ENCODE results near the gene HDAC4. TPM values are rescaled to one million over a fixed set of nuclear protein-coding genes. Genes with fewer than 3 reads are reported as not detected.

The HDAC4 gene
- polyA plus RNA-seq, 3 donors: 11.8 to 13.0 (median 12.9) TPM

DNA sequence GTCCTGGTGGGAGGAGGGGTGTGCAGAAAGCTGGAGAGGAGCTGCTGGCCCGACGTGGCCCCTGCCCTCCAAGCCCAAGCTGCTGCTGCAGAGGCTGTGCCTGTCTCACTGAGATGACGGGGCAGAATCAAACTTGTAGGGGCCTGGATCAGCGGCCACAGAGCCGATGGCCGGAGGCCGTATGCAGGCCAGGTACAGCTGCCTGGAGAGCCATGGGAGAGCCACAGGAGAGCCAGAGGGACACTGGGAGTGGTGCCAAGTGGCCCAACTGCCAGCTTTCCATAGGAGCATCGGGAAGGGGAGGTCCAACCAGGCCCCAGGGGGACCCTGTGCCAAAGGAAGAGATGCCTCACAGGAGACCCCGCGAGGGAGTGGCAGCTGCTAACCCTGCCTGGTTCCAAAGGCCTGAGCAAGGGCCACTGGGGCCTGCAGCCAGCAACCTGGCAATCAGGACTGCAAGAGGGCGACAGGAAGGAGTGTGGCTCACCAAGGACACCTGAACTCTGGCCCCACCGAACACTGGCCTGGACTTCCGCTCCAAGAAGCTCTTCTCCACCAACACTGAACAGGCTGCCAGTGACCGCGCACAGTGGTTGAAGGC lies 70.7 kb downstream of the HDAC4 start:
- no peak for DNase-seq (ENCODE audit: low read depth in 3 of 3, low spot score in 2 of 3)

DNA sequence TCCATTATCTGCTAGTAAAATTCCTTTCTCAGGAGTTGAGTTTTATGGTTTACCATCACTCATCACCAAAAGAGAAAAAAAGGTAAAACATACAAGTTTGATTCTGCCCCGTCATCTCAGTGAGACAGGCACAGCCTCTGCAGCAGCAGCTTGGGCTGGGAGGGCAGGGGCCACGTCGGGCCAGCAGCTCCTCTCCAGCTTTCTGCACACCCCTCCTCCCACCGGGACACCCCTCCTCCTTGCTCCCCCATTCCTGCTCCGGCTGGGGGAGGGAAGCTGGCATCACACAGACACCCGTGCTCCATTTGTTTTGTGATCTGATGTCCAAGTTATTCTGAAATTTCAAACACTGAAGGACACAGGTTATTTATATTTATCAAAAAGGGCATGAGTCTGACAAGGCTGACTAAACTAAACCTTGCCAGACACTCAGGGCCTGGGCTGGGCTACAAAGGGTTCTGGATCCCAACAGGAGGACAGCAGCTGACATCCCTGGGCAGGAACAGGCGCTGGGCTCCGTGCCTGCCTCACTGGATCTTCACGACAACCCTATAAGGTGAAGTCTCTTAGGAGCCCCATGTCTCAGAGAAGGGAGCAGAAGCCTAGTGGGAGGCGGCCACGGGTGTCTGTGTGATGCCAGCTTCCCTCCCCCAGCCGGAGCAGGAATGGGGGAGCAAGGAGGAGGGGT lies 71.4 kb downstream of the HDAC4 start:
- no peak for DNase-seq (ENCODE audit: low read depth in 3 of 3, low spot score in 2 of 3)

DNA sequence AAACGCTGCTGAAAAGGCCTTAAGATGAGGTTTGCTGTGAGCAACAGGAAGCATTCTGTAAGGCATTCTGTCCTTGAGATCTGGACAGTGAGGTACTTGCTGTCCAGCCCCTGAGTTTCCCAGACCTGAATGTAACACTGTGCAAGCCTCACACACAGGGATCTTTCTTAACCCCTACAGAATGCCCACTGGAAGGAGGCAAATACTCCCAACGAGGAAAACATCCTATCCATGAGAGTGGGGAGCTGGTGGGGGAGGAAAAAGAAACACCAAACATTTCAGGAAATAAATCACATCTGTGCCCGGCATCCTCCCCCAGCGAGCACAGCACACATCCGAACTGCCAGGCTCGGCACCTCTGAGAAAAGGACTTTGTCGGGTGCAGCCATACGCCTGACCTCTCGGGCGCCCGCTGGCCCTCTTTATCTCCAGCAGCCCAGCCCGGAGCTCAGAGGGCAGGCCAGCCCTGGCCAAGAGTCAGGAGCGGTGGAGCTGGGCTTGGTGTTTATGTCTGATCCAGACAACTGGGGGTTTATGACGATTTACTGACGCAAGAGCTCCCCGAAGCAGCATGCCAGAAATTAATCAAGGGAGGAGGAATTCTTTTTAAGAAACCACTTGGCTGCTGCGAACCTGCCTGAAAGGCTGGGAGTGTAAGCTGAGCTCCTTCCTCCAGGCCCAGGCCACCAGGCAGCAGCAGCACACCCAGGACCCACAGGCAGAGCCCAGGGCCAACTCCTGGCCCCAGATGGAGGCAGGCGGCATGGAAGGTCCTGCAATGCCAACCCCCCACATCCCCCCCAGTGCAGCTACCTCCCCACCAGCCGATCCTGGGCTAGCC lies 72.2 kb downstream of the HDAC4 start:
- no peak for DNase-seq (ENCODE audit: low read depth in 3 of 3, low spot score in 2 of 3)

DNA sequence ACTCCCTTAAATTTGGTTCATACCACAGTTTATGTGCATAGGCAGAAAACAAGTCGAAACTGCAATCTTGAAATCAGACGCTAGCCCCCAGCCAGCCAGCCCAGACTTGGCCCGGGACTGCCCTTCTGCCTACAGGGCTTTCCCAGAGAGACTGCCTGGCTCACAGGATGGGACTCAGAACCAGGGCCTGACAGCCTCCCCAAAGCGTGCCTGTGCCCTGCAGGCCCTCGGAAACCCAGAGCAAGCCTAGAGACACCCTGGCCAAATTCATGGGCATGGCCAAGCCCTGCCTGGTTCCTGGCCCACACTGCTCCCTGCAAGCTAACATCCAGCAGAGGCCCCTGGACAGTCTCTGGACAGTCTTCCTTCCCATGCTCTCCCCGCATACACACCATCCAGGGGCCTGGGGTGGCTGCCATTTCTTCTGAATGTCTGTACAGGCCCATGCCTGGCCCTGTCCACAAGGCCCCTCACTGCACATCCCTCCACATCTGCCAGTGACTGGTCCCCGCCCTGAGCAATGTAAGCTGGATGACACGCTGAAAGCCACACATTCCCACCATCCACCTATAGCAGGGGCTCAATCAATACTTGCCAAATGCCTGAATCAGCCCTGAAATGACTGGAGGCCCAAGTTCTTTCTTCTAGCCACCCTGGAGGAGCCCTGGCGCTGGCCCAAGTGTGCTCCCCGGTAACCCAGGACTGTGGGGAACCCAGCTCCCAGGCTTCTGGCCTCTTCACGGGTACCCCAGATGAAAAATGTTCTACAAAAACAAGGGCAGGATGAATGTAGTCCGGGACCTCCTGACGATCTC lies 73.1 kb downstream of the HDAC4 start:
- no peak for DNase-seq (ENCODE audit: low read depth in 3 of 3, low spot score in 2 of 3)

DNA sequence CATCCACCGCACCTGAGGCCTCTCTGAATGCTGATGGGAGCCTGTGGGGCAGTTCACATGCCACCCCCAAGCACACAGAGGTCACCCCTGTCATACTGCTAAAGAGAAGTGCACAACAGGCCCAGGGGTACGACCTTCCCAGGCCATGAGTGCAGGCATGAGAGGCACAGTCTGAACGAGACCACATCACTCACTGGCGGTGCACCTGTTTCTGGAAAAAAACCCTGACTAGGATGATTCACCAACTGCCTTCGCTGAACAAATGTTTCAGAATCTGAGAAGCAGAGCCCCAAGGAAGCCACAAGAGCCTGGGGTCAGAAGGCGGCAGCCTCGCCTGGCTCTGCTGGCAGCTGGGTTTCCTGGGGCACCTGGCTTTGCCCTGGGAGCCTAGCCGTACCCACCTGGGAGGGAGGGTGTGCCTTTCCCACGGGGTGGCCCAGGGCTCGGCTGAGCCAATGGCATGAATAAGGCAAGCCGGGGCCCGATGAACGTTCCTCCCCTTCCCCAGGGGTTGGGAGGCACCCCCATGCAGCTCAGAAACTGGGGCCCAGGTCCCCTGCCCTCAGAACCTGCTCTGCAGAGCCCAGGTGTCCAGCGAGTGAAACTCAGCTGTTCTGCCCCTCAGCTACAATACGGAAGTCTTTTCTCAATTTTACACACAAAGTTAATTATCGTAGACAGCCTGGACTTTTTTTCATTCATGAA lies 73.8 kb downstream of the HDAC4 start:
- no peak for DNase-seq (ENCODE audit: low read depth in 3 of 3, low spot score in 2 of 3)

DNA sequence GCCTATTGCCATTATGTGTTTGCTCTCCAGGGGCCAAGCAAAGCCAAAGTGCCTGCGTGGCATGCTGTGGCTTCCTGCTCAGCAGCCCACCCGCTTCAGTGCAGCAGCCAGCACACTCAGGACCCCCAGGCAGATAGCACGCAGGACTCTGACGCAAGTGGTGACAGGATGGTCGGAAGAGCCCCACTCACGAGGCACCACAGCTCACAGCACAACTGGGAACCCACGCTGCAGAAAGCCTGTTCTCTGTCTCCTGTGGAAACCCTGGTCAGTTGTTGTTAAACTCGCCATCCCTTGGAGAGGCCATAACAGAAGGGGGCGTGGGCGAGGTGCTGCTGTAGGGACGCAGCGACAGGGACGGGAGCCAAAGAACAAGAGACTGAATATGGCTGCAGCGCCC lies 76.4 kb downstream of the HDAC4 start:
- no peak for DNase-seq (ENCODE audit: low read depth in 3 of 3, low spot score in 2 of 3)

DNA sequence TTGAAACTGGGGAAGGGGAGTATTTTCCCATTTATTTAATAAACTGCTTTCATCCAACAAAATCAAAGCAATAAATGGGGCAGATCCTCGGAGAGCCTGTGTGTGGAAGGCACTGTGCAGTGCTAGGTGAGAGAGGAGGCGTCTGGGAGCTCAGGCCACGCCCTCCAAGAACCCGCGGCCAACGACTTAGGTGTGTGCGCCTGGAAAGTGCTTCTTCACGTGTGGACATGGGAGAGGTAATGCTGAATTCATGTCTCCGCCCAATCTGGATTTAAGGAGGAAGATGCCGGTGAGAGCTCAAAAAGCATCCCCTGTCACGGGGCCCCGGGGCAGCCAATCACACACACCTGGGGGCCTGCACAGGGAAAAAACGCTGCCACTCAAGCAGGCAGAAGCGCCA lies 77.4 kb downstream of the HDAC4 start:
- DNase-seq (ENCODE audit: low read depth in 3 of 3, low spot score in 2 of 3): no peak

DNA sequence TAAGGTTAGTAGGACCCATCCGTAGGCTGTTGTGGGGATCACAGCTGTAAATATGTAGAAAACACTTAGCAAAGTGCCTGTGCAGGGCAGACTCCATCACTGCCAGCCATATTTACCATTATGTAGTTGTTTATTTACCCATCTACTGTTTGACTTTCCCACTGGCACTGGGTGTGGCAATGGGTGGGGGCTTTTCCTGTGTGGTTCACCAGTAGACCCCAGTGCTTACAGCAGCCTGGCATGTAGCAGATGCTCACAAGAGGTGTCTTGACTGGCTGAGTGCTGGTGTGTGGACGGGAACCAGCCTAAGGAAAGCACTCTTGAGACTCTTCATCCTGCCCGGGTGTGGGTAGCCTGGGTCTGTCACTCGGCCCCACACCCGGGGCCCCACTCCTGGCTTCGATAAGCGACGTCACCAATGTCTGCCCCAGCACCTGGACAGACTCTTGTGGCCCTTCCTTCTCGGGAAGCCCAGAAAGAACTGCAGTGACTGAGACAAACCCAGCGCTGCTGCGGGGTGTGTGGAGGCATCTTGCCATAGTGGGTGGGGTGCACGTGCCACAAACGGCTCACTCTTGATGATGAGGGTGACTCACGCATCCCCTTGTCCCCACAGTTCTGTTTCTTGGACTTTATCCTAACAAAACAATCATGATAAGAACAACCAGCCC lies 78.3 kb downstream of the HDAC4 start:
- DNase-seq (ENCODE audit: low read depth in 3 of 3, low spot score in 2 of 3): no peak

DNA sequence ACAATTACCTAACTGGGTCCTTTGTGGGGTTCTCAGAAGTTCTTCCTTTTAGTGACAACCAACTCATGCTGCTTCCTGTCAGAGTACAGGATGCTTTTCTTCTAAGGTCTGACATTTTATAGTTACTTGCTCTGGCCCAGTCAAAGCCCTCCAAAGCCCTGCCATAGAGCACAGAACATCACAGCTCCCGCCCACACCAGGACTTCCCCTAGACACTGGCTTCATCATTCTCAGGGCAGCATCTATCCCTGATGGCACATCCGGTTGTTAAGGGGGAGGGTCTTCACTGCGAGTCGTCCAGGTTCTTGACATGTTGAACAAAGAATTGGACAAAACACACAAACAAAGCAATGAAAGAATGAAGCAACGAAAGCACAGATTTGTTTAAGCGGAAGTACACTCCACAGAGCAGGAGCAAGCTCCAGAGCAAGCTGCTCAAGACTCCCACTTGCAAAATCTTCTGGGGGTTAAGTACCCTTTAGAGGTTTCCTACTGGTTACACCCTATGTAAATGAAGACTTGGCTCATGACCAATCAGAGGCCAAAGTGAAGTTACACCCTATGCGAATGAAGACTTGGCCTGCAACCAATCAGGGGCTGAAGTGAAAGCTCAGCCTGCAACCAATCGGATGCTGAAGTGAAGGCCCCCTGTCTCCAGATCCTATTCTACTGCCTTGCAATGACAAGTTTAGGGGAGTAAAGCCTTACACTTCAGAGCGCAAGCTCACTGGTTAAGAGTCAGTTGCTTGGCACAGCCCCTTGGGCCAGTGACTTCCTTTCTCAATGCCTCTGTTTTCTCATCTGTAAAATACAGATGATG lies 79.0 kb downstream of the HDAC4 start:
- no peak for DNase-seq (ENCODE audit: low read depth in 3 of 3, low spot score in 2 of 3)

DNA sequence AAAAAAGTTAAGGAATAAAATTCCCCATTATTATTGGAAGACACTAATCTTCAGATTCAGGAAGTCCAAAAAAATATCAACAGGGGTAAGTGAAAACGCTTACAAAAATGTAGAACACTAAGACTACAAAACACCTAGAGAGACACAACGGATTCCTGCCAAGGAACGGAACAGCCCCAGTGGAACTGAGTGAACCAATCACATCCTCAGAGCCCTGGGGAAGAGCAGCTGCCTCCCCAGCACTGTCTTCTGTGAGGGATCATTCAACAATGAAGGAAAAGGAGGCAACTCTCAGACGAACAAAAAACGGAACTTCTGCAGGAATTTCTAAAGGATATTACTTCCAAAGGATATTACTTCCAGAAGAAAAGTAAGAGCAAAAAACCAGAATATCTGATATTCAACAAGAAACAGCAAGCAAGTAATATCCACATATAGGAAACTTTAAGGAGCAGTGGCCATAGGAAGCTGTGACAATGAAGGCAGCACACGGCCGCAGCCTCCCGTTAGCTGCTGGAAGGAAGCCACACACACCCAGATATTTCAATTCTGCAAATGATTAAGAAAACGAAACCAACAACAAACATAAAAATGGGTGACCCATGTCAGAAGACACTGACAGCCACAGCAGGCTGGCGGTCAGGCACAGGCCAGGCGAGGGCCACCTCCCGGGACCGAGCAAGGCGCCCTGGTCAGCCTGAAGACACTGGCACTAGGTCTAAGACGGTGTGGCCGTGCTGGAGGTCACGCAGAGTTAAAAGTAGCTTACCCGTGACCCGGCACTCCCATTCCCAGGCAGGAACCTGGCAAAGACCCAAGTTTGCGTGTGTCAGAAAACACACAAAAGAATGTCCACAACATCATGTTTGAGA lies 81.8 kb downstream of the HDAC4 start:
- DNase-seq (ENCODE audit: low read depth in 3 of 3, low spot score in 2 of 3): no peak

DNA sequence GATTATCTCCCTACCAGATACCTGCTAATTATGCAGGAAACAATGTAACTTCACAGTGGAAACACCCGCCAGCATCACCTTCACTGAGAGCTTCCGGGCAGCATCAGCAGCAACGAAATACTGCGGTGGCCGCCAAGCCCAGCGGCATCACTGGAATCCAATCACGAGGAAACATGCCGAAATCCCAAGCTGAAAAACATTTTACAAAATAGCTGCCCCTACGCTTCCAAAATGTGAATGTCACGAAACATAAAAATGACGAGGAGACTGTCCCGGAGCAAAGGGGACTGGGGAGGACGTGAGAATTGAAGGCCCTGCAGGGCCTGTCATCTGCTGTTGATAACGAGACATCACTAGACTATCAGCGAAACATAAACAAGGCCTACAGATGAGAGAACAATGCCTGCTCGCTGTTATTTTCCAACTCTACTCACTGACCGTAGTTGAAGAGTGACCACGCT lies 82.6 kb downstream of the HDAC4 start:
- DNase-seq (ENCODE audit: low read depth in 3 of 3, low spot score in 2 of 3): no peak

DNA sequence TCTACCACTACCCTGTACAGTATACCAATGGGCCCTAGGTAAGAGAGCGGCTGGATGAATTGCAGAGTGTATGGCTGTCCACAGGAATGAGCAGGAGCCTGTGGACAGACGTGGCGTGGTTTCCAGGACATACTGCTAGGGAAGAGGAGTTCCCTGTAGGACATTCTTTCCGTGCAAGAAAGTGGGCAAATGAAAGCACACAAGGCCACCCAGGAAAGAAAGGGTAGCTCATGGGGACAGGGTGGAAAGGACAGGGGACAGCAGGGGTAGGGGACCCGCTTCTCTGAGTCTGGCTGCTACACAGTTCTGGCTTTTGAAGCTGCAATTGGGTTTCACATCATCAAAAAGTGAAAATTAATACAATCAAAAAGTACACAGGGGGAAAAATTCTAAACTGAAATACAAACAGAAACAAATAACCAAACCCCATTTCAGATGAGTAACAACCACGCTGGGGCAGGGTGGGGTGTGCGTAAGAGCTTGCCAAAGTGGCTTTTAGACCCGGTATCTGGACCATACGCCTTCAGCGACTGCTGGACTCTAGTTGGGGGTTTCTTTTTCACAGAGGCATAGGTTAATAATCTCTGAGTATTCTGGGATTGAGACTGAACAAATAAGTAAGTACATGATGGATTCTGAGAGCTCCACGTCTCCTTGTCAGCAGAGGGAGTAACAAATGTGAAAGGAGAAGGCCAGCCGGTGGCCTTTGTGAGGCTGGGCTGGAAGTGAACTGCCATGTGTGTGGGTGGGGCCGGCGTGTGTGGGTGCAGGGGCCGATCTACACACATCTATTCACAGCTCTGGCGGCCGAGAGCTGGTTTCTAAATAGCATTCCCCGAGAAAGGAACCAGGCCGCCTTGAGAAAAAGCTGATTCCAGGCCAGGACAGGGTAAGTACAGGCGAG lies 84.0 kb downstream of the HDAC4 start:
- DNase-seq (ENCODE audit: low read depth in 3 of 3, low spot score in 2 of 3): no peak

DNA sequence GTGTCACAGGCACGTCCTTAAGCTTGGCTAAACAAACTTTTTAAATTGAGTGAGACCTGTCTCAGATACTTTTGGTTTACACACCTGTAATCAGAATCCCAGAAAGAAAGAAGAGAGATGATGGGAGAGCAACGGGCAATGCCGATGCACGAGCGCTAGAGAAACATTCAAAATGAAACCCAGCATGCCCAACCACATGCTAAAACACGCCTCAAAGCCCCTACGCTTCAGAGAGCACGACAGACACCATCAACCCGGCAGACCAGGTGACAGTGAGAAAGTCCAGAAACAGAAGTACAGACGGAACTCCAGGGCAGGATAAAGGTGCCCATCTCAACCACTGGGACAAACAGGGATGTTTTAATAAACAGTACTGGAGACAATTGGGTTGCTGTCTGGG lies 85.5 kb downstream of the HDAC4 start:
- no peak for DNase-seq (ENCODE audit: low read depth in 3 of 3, low spot score in 2 of 3)

DNA sequence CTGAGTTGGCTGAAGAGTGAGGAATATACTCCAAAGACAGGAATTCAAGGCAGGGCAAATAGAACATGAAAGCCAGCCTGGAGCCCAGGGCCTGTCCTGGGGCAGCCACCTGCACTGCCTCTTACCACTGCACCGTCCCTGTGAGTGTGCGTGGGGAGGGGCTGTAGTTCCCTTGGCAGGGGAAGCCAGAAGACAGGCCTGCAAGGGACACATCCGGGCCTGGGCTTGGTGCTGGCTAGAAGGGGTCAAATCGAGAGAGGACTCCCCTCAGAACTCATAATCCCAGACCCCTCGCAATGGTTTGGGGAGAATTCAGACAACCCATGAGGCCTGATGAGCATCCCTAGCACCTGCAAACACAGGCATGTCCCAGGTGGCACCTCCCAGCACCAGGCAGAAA lies 87.0 kb downstream of the HDAC4 start:
- DNase-seq (ENCODE audit: low read depth in 3 of 3, low spot score in 2 of 3): no peak

DNA sequence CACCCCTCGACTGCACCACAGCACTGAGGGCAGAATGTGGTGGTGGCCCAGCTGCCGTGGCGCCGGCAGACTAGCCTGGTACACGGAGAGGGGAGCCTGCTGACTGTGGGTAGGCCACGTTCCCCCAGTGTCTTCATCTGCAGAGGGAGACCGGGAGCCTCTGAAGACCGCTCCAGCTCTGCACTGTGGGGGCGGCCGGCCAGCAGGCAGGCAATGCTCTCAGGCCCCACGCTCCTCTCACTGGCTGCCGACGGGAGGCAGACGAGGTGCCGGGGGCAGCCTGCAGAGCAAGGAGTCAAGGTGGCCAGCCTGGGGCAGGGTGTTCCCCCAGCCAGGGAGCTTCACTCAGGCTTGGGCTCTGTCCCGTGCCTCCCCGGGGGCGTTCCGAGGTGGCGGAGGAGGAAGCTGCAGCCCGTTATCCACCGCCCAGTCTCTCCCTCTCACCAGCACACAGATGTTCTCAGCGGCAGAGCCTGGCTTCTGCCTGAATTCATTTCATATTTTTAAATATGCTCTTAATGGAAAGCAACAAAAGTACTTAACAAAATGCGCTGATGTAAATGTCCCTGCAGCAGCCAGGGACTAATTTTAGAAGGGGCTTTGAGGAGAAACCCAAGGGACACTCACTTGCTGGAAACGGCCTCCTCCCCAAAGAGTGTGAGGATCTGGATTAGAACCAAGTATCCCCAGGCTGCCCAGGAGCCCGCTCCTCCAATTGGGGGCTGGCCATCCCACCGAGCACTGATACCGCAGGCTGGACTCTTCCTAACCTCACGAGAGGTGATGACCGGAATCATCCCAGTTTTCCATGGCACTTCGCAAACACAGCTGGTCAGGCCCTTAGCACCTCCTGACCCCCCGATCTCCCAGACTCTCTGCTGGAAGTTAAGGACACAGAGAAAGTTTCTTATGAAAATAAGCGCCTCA lies 87.8 kb downstream of the HDAC4 start:
- no peak for DNase-seq (ENCODE audit: low read depth in 3 of 3, low spot score in 2 of 3)

DNA sequence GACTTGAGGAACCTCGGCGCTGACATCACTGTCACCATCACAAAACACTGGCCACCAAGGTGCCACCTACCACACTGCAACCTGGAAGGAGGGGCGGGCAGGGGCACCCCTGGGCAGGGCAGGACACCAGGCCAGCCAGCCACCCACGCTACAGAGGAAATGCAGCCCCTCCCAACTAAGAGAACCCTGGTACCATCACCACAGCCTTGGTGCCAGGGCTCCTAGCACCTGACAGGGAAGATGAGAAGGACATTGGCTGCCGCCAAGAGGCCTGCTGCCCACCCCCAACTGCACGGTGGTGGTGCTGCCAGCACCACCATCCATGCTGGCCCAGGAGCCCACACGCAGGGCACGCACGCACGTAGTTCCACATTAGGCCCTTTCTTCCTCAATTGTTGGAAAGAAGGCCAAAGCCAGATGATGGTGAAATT lies 88.7 kb downstream of the HDAC4 start:
- DNase-seq (ENCODE audit: low read depth in 3 of 3, low spot score in 2 of 3): no peak
